H1 (cell line): Measurements from ENCODE around the gene FAM181A. TPM values are rescaled to one million over a fixed set of nuclear protein-coding genes. Genes with fewer than 3 reads are reported as not detected.

Experiments
- CTCF ChIA-PET: fragments of 300-600 bp; sonication (Branson Sonifier 250); formaldehyde crosslinking; loops from one replicate; lab custom pipeline; 2021; ENCODE audit not compliant: partially characterized antibody; lab: Charles Lee
- POLR2A ChIA-PET: fragments of 300-600 bp; sonication (Branson Sonifier 250); formaldehyde crosslinking; loops from one replicate; lab custom pipeline; 2021; ENCODE audit warnings: inconsistent platforms; ENCODE audit not compliant: partially characterized antibody; lab: Charles Lee
- DNase-seq, 2 experiments: peaks; one replicate each; pipeline versions ENCODE4 v3.0.0 to v3.0.0-alpha.2; 2010 to 2022; ENCODE audit warnings: low spot score in 2 of 2, low read depth in 1 of 2, mixed read lengths in 1 of 2
- FAIRE-seq: peaks from 2 replicates; lab custom pipeline; 2011; peaks lifted over from hg19 to GRCh38; lab: Jason Lieb, UNC
- H2AFZ ChIP-seq: 2 replicates; pipeline ENCODE4 v1.8.1; 2012; ENCODE audit warnings: low read length, inconsistent platforms
- H2AK5ac ChIP-seq: 2 replicates; pipeline ENCODE4 v1.6.1; 2013; ENCODE audit warnings: low read depth, low read length
- H2BK120ac ChIP-seq: replicated peaks from 2 replicates; pipeline ENCODE3; 2013; ENCODE audit warnings: low read depth, low read length, inconsistent platforms
- H2BK12ac ChIP-seq: 2 replicates; pipeline ENCODE4 v1.6.1; 2013; ENCODE audit warnings: low read depth, low read length
- H2BK15ac ChIP-seq: 2 replicates; pipeline ENCODE4 v1.6.1; 2013; ENCODE audit warnings: low read length
- H2BK20ac ChIP-seq: 2 replicates; pipeline ENCODE4 v1.6.1; 2013; ENCODE audit warnings: low read length
- H2BK5ac ChIP-seq: 2 replicates; pipeline ENCODE4 v1.6.1; 2013; ENCODE audit warnings: low read depth, low read length
- H3K14ac ChIP-seq: 2 replicates; pipeline ENCODE4 v1.6.1; 2013; ENCODE audit warnings: inconsistent platforms; ENCODE audit not compliant: insufficient read length
- H3K18ac ChIP-seq: 2 replicates; pipeline ENCODE4 v1.6.1; 2013; ENCODE audit warnings: low read length; ENCODE audit errors: extremely low read depth
- H3K23ac ChIP-seq: 2 replicates; pipeline ENCODE4 v1.6.1; 2013; ENCODE audit warnings: inconsistent platforms; ENCODE audit not compliant: insufficient read length
- H3K23me2 ChIP-seq: 2 replicates; pipeline ENCODE4 v1.6.1; 2013; ENCODE audit warnings: low read depth, low read length
- H3K27ac ChIP-seq: 2 replicates; pipeline ENCODE4 v1.6.1; 2011; ENCODE audit warnings: low read depth, low read length, inconsistent platforms
- H3K27me3 ChIP-seq, 4 experiments: replicated peaks in 1 of 4; 1 replicate in 1 of 4; 2 replicates in 3 of 4; pipeline versions ENCODE4 v1.6.1 to v1.8.1; 2011 to 2013; ENCODE audit warnings: low read length in 3 of 4, mild to moderate bottlenecking in 3 of 4, inconsistent platforms in 2 of 4, mixed read lengths in 2 of 4, moderate library complexity in 1 of 4; ENCODE audit not compliant: control insufficient read depth in 3 of 4, insufficient read depth in 3 of 4; ENCODE audit errors: extremely low read depth in 1 of 4
- H3K36me3 ChIP-seq, 4 experiments: 2 replicates each; pipeline versions ENCODE4 v1.6.1 to v1.8.1; 2011 to 2013; ENCODE audit warnings: mild to moderate bottlenecking in 4 of 4, low read length in 3 of 4, moderate library complexity in 2 of 4, control low read depth in 1 of 4, inconsistent platforms in 1 of 4; ENCODE audit not compliant: insufficient read depth in 4 of 4, control insufficient read depth in 2 of 4
- H3K4ac ChIP-seq: replicated peaks from 2 replicates; pipeline ENCODE3; 2013; ENCODE audit warnings: low read length, low read depth, mixed read lengths, inconsistent platforms; ENCODE audit not compliant: insufficient read length
- H3K4me1 ChIP-seq, 4 experiments: replicated peaks in 1 of 4; 1 replicate in 1 of 4; 2 replicates in 3 of 4; pipeline versions ENCODE4 v1.6.1 to v1.8.1; 2011 to 2013; ENCODE audit warnings: low read length in 3 of 4, inconsistent platforms in 2 of 4, mixed read lengths in 1 of 4; ENCODE audit not compliant: insufficient read depth in 4 of 4, control insufficient read depth in 3 of 4
- H3K4me2 ChIP-seq, 2 experiments: 2 replicates each; pipeline versions ENCODE4 v1.6.1 to v1.8.1; 2011 to 2013; ENCODE audit warnings: low read depth in 2 of 2, low read length in 2 of 2, control low read depth in 1 of 2, inconsistent platforms in 1 of 2, mild to moderate bottlenecking in 1 of 2; ENCODE audit not compliant: insufficient read depth in 1 of 2
- H3K4me3 ChIP-seq, 4 experiments: fragments of 200-600, 300-600 bp in 1 of 4; sonication (generic), shearing (Covaris generic), sonication (Bioruptor Twin) in 1 of 4; 2 replicates each; pipeline versions ENCODE4 v1.5.1 to v1.8.1; 2011 to 2016; ENCODE audit warnings: low read length in 4 of 4, low read depth in 3 of 4, control low read depth in 2 of 4, inconsistent platforms in 2 of 4, mild to moderate bottlenecking in 2 of 4, mixed read lengths in 1 of 4, moderate library complexity in 1 of 4; ENCODE audit not compliant: insufficient read depth in 2 of 4; ENCODE audit errors: extremely low read depth in 1 of 4
- H3K56ac ChIP-seq: replicated peaks from 2 replicates; pipeline ENCODE3; 2013; ENCODE audit warnings: low read depth, mild to moderate bottlenecking, mixed read lengths, low read length, inconsistent platforms; ENCODE audit not compliant: insufficient read length
- H3K79me1 ChIP-seq: 2 replicates; pipeline ENCODE4 v1.6.1; 2013; ENCODE audit warnings: low read depth, low read length, control low read depth
- H3K79me2 ChIP-seq, 2 experiments: 2 replicates each; pipeline versions ENCODE4 v1.6.1 to v1.8.1; 2012 to 2013; ENCODE audit warnings: low read length in 2 of 2, mild to moderate bottlenecking in 2 of 2, inconsistent platforms in 1 of 2; ENCODE audit not compliant: insufficient read depth in 2 of 2, control insufficient read depth in 1 of 2
- H3K9ac ChIP-seq, 4 experiments: replicated peaks in 1 of 4; 1 replicate in 1 of 4; 2 replicates in 3 of 4; pipeline versions ENCODE4 v1.6.1 to v1.8.1; 2011 to 2013; ENCODE audit warnings: low read depth in 3 of 4, low read length in 3 of 4, control low read depth in 2 of 4, mild to moderate bottlenecking in 2 of 4, moderate library complexity in 2 of 4, inconsistent platforms in 1 of 4; ENCODE audit errors: extremely low read depth in 1 of 4
- H3K9me3 ChIP-seq, 2 experiments: 2 replicates each; pipeline versions ENCODE4 v1.6.1 to v1.8.1; 2012 to 2013; ENCODE audit warnings: mild to moderate bottlenecking in 2 of 2, moderate library complexity in 2 of 2, control low read depth in 1 of 2, inconsistent platforms in 1 of 2, low read depth in 1 of 2, low read length in 1 of 2, mixed read lengths in 1 of 2; ENCODE audit not compliant: insufficient read depth in 2 of 2
- H4K20me1 ChIP-seq, 2 experiments: replicated peaks in 1 of 2; 2 replicates each; pipeline versions ENCODE3 to v1.8.1; 2011 to 2013; ENCODE audit warnings: inconsistent platforms in 2 of 2, low read length in 2 of 2, mild to moderate bottlenecking in 1 of 2; ENCODE audit not compliant: insufficient read depth in 2 of 2, control insufficient read depth in 1 of 2
- H4K5ac ChIP-seq: 2 replicates; pipeline ENCODE4 v1.6.1; 2013; ENCODE audit warnings: low read length, low read depth, mixed read lengths, inconsistent platforms; ENCODE audit not compliant: insufficient read length
- H4K8ac ChIP-seq: 2 replicates; pipeline ENCODE4 v1.8.0; 2013; ENCODE audit warnings: mild to moderate bottlenecking, moderate library complexity, low read length, inconsistent platforms; ENCODE audit not compliant: insufficient read depth; ENCODE audit errors: extremely low read depth
- H4K91ac ChIP-seq: replicated peaks from 2 replicates; pipeline ENCODE3; 2013; ENCODE audit warnings: low read length, mixed read lengths, inconsistent platforms; ENCODE audit not compliant: insufficient read length
- CHD1 ChIP-seq: IDR thresholded peaks from 2 replicates; pipeline ENCODE4 v1.6.1; 2012; ENCODE audit warnings: low read depth, low read length, improper control_type of control experiment
- EZH2 ChIP-seq: fragments of 200-600 bp; sonication (generic); IDR thresholded peaks from 2 replicates; pipeline ENCODE4 v1.7.1; 2012; ENCODE audit warnings: low read depth, mild to moderate bottlenecking, moderate library complexity, low read length, inconsistent platforms; ENCODE audit not compliant: severe bottlenecking
- GTF2F1 ChIP-seq: IDR thresholded peaks from 2 replicates; pipeline ENCODE4 v1.6.1; 2012; ENCODE audit warnings: low read depth, low read length, improper control_type of control experiment, borderline replicate concordance
- HDAC6 ChIP-seq: IDR thresholded peaks from one replicate; pipeline ENCODE4 v1.7.1; 2012; ENCODE audit warnings: low read depth, mild to moderate bottlenecking, inconsistent platforms, low read length, moderate library complexity
- RXRA ChIP-seq: IDR thresholded peaks from 2 replicates; pipeline ENCODE4 v1.6.1; 2011; ENCODE audit warnings: low read depth, mild to moderate bottlenecking, low read length, moderate library complexity; ENCODE audit not compliant: insufficient read depth
- WGBS, 2 experiments: shearing (Covaris generic) in 1 of 2; methylation state at CpG; one replicate each; pipeline versions ENCODE4 v1.1.6 to v1.1.7; 2013 to 2015; ENCODE audit warnings: low lambda C conversion rate in 2 of 2, mixed read lengths in 2 of 2, inconsistent platforms in 1 of 2, low coverage in 1 of 2, missing lambda C conversion rate in 1 of 2; ENCODE audit not compliant: insufficient replicate concordance in 2 of 2, insufficient coverage in 1 of 2, insufficient read length in 1 of 2; ENCODE audit errors: extremely low coverage in 1 of 2, missing lambda C conversion rate in 1 of 2; 5-methylcytosine and 5-hydroxymethylcytosine counted together
- polyA plus RNA-seq, 7 experiments: library from polyadenylated mRNA; depleted of rRNA in 3 of 7; stranded (reverse) in 5 of 7; unstranded in 2 of 7; fragments of >200 nt in 5 of 7; fragments of 200-250 nt in 2 of 7; gene quantifications; 1 replicate in 5 of 7; 2 replicates in 1 of 7; 4 replicates in 1 of 7; pipeline versions ENCODE4 v1.2.1 to v1.2.3, GENCODE V29; 2011 to 2013; ENCODE audit warnings: missing spikeins in 2 of 7, mixed read lengths in 2 of 7
- total RNA-seq: library from RNA; stranded (reverse); fragmentation: NEBNext Ultra II Directional; extraction: Animal tissue kit (Norgen Biotek cat#: 25700); gene quantifications from 2 replicates; pipeline ENCODE4 v1.2.1, GENCODE V29; 2021

The FAM181A gene
- total and polyA plus RNA-seq, 2 of the 8 experiments (the other 6 are each of a cell fraction or from before 2014, with no cell fraction given): not detected

DNA sequence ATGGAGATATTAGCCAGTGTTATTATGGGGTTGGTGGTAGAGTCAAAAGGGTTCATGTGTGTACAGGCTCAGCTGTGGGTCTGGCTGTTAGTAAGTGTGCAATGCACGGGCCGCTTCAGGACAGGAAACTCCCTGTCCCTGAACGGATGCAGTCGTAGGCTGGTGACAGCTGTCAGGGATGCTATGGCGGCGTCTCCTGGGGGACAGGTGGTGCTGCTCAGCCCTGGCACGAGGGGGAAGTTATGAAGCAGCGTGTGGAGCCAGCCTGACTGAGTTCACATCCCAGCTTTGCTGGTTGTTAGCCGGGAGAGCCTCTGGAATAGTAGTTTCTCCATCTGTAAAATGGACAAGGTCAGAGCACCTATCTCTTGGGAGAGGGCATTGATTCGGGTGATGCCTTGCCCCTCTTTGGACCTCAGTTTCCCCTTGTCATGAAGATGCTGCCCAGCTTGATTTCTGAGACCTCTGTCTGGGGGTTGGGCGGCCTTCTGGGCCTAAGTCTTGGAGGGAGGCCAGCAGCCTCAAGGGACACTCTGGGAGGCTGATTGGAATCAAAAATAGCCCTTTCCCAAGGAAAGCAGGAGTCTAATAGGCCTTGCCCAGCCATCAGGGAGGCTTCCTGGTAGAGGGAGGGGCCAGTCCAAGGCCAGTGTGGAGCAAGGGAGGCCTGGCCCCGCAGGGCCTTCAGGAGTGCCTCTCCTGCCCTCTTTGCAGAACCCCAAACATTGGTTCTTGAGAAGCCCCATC is 42.1 kb downstream of the FAM181A start:
- Histone ChIP-seq H3K4me3 (no peak overlapping the region), H4K20me1 (no peaks in the 10 kb centered on the region), H2BK12ac (no peak overlapping the region), H2AK5ac (no peak overlapping the region), H3K9me3 (no peaks in the 10 kb centered on the region), H3K36me3 (no peaks in the 10 kb centered on the region), H2BK20ac (no peak overlapping the region), H3K23ac (no peak overlapping the region), H4K5ac (no peak overlapping the region), H2BK120ac (no peak overlapping the region), H2AFZ (no peak overlapping the region), H2BK15ac (no peak overlapping the region), H3K14ac (no peak overlapping the region), H3K56ac (no peak overlapping the region), H3K27me3 (no peaks in the 10 kb centered on the region), H3K4ac (no peak overlapping the region), H2BK5ac (no peak overlapping the region), H4K8ac (no peak overlapping the region), H3K4me1 (no peaks in the 10 kb centered on the region), H3K4me2 (no peak overlapping the region), H3K79me2 (no peaks in the 10 kb centered on the region), H3K23me2 (peaks cover 3% of the 10 kb centered on the region; the same call in 1 of the 2 replicates), H4K91ac (no peak overlapping the region), H3K27ac (no peak overlapping the region), H3K79me1 (no peaks in the 10 kb centered on the region), H3K18ac (no peak overlapping the region), H3K9ac (no peak overlapping the region; a peak in 2 of 7 replicates)
- DNase-seq: no peak
- FAIRE-seq: no peak
- ChIA-PET POLR2A (no interaction called here), CTCF (interaction anchor here (0.8 to 7.8 kb wide), 9 partner anchors 10 to 67 kb away, joined by 3 to 81 read pairs (median 12); no protein-coding TSS in a partner anchor)
- WGBS, 2 experiments: 87% methylated on average over 11 of the region's 12 CpGs; no CpG with 5 or more reads in 1 of the 2 experiments
- no peak for TF ChIP-seq EZH2
- no peak for TF ChIP-seq HDAC6
- TF ChIP-seq RXRA: no peak
- TF ChIP-seq CHD1: no peak
- no peak for TF ChIP-seq GTF2F1
